Measurements from ENCODE around the gene OR10A3. TPM values are rescaled to one million over a fixed set of nuclear protein-coding genes. Genes with fewer than 3 reads are reported as not detected.

The OR10A3 gene
- total RNA-seq, 2 experiments from 2014 or later, result not detected

Other genes with a start within 250 kb of the OR10A3 start
- gene OVCH2, start 235.2 kb downstream of the OR10A3 start, total RNA-seq, result not detected
- not detected for gene OR5P2, start 144.8 kb downstream of the OR10A3 start, total RNA-seq
- not detected for gene OR5P3, start 110.9 kb downstream of the OR10A3 start, total RNA-seq
- not detected for gene OR10A6, start 10.4 kb downstream of the OR10A3 start, total RNA-seq
- not detected for gene NLRP10, start 23.7 kb upstream of the OR10A3 start, total RNA-seq
- 100 to 1,000 TPM; 212 to 222 TPM for gene EIF3F, start 45.6 kb upstream of the OR10A3 start, total RNA-seq
- not detected for gene TUB, start 139.5 kb upstream of the OR10A3 start, total RNA-seq
- 1 to 10 TPM; 7.8 to 9.4 TPM for gene RIC3, start 227.3 kb upstream of the OR10A3 start, total RNA-seq

Measured in activated CD8-positive, alpha-beta T cell treated with anti-CD3 and anti-CD28 coated beads, Interleukin-2, amount 10 ng/mL, durations not matched to agents 7 days and 5 days (primary cell).